ENCODE measurements around the gene OGT. TPM values are rescaled to one million over a fixed set of nuclear protein-coding genes. Genes with fewer than 3 reads are reported as not detected.

The OGT gene
- total and polyA plus RNA-seq, 2 donors from 2014 or later: 32.2 to 147 TPM

GRCh38 chrX:71622576-71623450 is 89.9 kb downstream of the OGT start:
- intact Hi-C loops (cut with DNase I): no loop called here
- no peaks in the 10 kb centered on the region for H3K36me3 ChIP-seq (ENCODE audit: control insufficient read depth in 2 of 3, insufficient read depth in 3 of 3, low read length in 3 of 3)
- FAIRE-seq (no peak), DNase-seq (peak; percentile 14 to 90 (median 50))
- peak overlapping the region in 1 of 3 donors; percentile 34 for H3K9ac ChIP-seq (ENCODE audit: low read length in 3 of 3)
- no peaks in the 10 kb centered on the region for H3K9me3 ChIP-seq (ENCODE audit: control insufficient read depth in 2 of 3, insufficient read depth in 1 of 3, low read length in 3 of 3)
- peaks cover 0 to 10% (median 8%) of the 10 kb centered on the region in 3 donors for H3K4me1 ChIP-seq (ENCODE audit: control insufficient read depth in 2 of 3, insufficient read depth in 2 of 3, low read depth in 1 of 3, low read length in 3 of 3)
- TF ChIP-seq CTCF (IDR thresholded peaks at IDR 0.05; ENCODE audit: borderline replicate concordance, extremely low read depth, insufficient read depth): no peak
- no peaks in the 10 kb centered on the region for H3K27me3 ChIP-seq (ENCODE audit: control insufficient read depth, insufficient read depth, low read length)
- H3K4me3 ChIP-seq (ENCODE audit: low read length in 3 of 3): no peak overlapping the region
- H3K27ac ChIP-seq (ENCODE audit: low read depth in 2 of 2, low read length in 2 of 2): peak overlapping the region in 1 of 2 donors; percentile 32

- Histone ChIP-seq H3K9ac (ENCODE audit: low read length in 3 of 3) (no peak overlapping the region), H3K27me3 (ENCODE audit: control insufficient read depth, insufficient read depth, low read length) (no peaks in the 10 kb centered on the region), H3K27ac (ENCODE audit: low read depth in 2 of 2, low read length in 2 of 2) (peak overlapping the region in 1 of 2 donors; percentile 23), H3K36me3 (ENCODE audit: control insufficient read depth in 2 of 3, insufficient read depth in 3 of 3, low read length in 3 of 3) (no peaks in the 10 kb centered on the region), H3K4me3 (ENCODE audit: low read length in 3 of 3) (no peak overlapping the region), H3K4me1 (ENCODE audit: control insufficient read depth in 2 of 3, insufficient read depth in 2 of 3, low read depth in 1 of 3, low read length in 3 of 3) (peaks cover 0 to 10% (median 8%) of the 10 kb centered on the region in 3 donors), H3K9me3 (ENCODE audit: control insufficient read depth in 2 of 3, insufficient read depth in 1 of 3, low read length in 3 of 3) (no peaks in the 10 kb centered on the region)
- DNase-seq: no peak
- TF ChIP-seq CTCF (IDR thresholded peaks at IDR 0.05; ENCODE audit: borderline replicate concordance, extremely low read depth, insufficient read depth): no peak
- no peak for FAIRE-seq
- intact Hi-C loops (cut with DNase I): no loop called here
Measured at GRCh38 chrX:71623714-71624113, 90.8 kb downstream of the OGT start.

GRCh38 chrX:71625471-71625870 is 92.6 kb downstream of the OGT start:
- Histone ChIP-seq H3K9me3 (ENCODE audit: control insufficient read depth in 2 of 3, insufficient read depth in 1 of 3, low read length in 3 of 3) (no peaks in the 10 kb centered on the region), H3K4me1 (ENCODE audit: control insufficient read depth in 2 of 3, insufficient read depth in 2 of 3, low read depth in 1 of 3, low read length in 3 of 3) (peaks cover 0 to 15% (median 8%) of the 10 kb centered on the region in 3 donors), H3K36me3 (ENCODE audit: control insufficient read depth in 2 of 3, insufficient read depth in 3 of 3, low read length in 3 of 3) (no peaks in the 10 kb centered on the region), H3K9ac (ENCODE audit: low read length in 3 of 3) (no peak overlapping the region), H3K4me3 (ENCODE audit: low read length in 3 of 3) (no peak overlapping the region), H3K27me3 (ENCODE audit: control insufficient read depth, insufficient read depth, low read length) (no peaks in the 10 kb centered on the region), H3K27ac (ENCODE audit: low read depth in 2 of 2, low read length in 2 of 2) (no peak overlapping the region)
- FAIRE-seq (no peak), DNase-seq (no peak)
- intact Hi-C loops (cut with DNase I): no loop called here
- no peak for TF ChIP-seq CTCF (IDR thresholded peaks at IDR 0.05; ENCODE audit: borderline replicate concordance, extremely low read depth, insufficient read depth)

Other genes with a start within 250 kb of the OGT start
- 225 TPM for gene NONO, start 249.5 kb upstream of the OGT start, total RNA-seq
- 126 TPM for gene NONO, start 249.5 kb upstream of the OGT start, polyA plus RNA-seq (ENCODE audit: insufficient read depth, low read depth, low replicate concordance)
- gene ITGB1BP2, start 231.4 kb upstream of the OGT start, total RNA-seq: 1.8 TPM
- 1.8 TPM for gene ITGB1BP2, start 231.4 kb upstream of the OGT start, polyA plus RNA-seq (ENCODE audit: insufficient read depth, low read depth, low replicate concordance)
- gene TAF1, start 166.7 kb upstream of the OGT start, total RNA-seq: 45.0 TPM
- gene TAF1, start 166.7 kb upstream of the OGT start, polyA plus RNA-seq (ENCODE audit: insufficient read depth, low read depth, low replicate concordance): 4.0 TPM
- 2.7 TPM for gene GCNA, start 45.3 kb downstream of the OGT start, total RNA-seq
- 1.6 TPM for gene GCNA, start 45.3 kb downstream of the OGT start, polyA plus RNA-seq (ENCODE audit: insufficient read depth, low read depth, low replicate concordance)
- gene CXCR3, start 85.4 kb downstream of the OGT start, total RNA-seq: 1.7 TPM
- 0.24 TPM for gene CXCR3, start 85.4 kb downstream of the OGT start, polyA plus RNA-seq (ENCODE audit: insufficient read depth, low read depth, low replicate concordance)
- gene CXorf49, start 185.2 kb downstream of the OGT start, total RNA-seq: not detected
- not detected for gene CXorf49, start 185.2 kb downstream of the OGT start, polyA plus RNA-seq (ENCODE audit: insufficient read depth, low read depth, low replicate concordance)
- gene CXorf49B, start 230.2 kb downstream of the OGT start, total RNA-seq: not detected
- not detected for gene CXorf49B, start 230.2 kb downstream of the OGT start, polyA plus RNA-seq (ENCODE audit: insufficient read depth, low read depth, low replicate concordance)

Data from kidney (tissue), 14 donors.